ENCODE measurements around the gene MLXIP.

DNA sequence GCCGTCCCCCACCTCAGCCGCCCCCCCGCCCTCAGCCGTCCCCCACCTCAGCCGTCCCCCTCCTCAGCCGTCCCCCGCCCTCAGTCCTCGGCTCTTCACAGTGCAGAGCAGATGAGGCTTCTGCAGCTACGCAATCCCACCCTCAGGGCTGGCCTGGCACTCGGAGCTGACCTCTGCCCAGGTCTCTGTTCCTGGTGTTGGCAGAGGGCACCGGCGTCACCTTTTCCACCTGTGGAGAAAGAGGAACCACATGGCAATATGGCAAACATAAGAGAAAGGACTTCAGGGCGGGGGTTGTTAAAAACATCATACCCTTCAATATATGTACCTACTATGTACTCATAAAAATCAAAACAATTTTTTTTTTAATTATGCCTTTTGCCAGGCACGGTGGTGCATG, 45.8 kb downstream of the MLXIP start:
- TF ChIP-seq POLR2A (IDR thresholded peaks at IDR 0.05; ENCODE audit: low read length): no peak
- TF ChIP-seq GATA1 (IDR thresholded peaks at IDR 0.05; ENCODE audit: low read depth, low read length): no peak
